Ecto neural progenitor cell (in vitro differentiated cells): ENCODE results near the gene EID1.
"Not testable (repeated sequence)": the region's sequence is repeated elsewhere in the genome, so short reads cannot be mapped to it uniquely, and the experiment has no call there.

Experiments used
- DNase-seq: peaks from one replicate; pipeline ENCODE4 v3.0.0-alpha.2; 2018; ENCODE audit warnings: low spot score

EID1 gene

GRCh38 chr15:48910554-48910953, 32.6 kb downstream of the EID1 start:
- not testable (repeated sequence) for DNase-seq

DNA sequence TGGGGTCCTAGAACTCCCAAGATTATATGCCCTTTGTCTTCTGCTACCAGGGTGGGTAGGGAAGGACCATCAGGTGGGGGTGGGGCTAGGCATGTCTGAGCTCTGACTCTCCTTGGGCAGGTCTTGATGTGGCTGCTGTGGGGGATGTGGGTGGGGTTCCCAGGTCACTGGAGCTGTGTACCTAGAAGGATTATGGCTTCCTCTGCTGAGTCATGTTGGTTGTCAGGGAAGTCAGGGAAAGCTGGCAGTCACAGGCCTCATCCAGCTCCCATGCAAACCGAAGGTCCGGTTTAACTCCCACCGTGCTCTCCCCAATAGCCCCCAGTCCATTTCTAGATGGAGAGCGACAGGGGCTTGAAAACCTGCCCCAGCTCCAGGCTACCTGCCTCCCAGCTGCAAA, 35.2 kb downstream of the EID1 start:
- DNase-seq = no peak

- no peak for DNase-seq
Measured at GRCh38 chr15:48914717-48915116, 36.8 kb downstream of the EID1 start.

GRCh38 chr15:48915861-48916260, 37.9 kb downstream of the EID1 start:
- no peak for DNase-seq

GRCh38 chr15:48916721-48917120, 38.8 kb downstream of the EID1 start:
- no peak for DNase-seq

DNA sequence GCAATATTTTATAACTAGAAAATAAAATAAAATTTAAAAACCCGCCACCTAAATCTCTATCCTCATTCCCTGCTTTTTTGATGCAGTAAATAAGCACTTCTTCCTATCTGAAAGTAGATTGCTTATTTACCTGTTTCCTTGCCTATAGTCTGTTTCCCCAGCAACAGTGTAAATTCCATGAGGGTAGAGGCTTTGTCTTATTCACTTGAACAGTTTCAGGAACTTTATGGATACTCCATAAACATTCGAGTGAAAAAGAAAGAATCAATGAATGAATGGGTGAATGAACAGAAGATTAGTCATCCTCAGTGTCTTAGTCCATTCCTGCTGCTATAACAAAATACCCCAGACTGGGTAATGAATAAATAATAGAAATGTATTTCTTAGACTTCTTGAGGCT, 44.1 kb downstream of the EID1 start:
- DNase-seq = no peak

GRCh38 chr15:48924528-48925393, 46.8 kb downstream of the EID1 start:
- no peak for DNase-seq

- no peak for DNase-seq
Measured at GRCh38 chr15:48925714-48926223, 47.8 kb downstream of the EID1 start.

- DNase-seq = no peak
Measured at GRCh38 chr15:48928877-48929538, 51.1 kb downstream of the EID1 start.

DNA sequence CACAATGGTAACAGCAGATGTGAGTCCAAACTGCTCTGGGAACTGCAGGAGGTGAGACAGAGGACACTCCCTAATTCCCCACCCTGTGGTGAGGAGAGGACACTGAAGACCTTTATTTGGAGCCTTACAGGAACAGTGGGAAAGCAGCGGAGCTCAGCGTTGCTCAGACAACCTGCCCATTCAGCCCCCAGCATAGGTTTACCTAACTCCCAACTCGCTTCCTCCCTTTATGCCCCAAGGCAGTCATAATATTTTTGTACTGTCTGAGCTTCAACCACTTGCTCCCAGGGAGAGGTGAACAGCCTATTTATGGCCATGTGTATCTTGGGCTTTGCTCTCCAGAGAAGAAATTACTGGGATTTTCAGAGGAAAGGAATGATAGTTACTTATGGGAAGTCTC, 51.7 kb downstream of the EID1 start:
- DNase-seq = no peak
